Stimulated activated CD4-positive, alpha-beta T cell treated with anti-CD3 and anti-CD28 coated beads, Interleukin-4, amount 100 ng/mL, for 48 hours (primary cell): ENCODE data around the gene VDR.

Source experiments
- DNase-seq, 2 donors: peaks; one replicate each; pipeline ENCODE4 v3.0.0-alpha.2; 2020; ENCODE audit warnings: low read depth in 2 of 2

Gene VDR

DNA sequence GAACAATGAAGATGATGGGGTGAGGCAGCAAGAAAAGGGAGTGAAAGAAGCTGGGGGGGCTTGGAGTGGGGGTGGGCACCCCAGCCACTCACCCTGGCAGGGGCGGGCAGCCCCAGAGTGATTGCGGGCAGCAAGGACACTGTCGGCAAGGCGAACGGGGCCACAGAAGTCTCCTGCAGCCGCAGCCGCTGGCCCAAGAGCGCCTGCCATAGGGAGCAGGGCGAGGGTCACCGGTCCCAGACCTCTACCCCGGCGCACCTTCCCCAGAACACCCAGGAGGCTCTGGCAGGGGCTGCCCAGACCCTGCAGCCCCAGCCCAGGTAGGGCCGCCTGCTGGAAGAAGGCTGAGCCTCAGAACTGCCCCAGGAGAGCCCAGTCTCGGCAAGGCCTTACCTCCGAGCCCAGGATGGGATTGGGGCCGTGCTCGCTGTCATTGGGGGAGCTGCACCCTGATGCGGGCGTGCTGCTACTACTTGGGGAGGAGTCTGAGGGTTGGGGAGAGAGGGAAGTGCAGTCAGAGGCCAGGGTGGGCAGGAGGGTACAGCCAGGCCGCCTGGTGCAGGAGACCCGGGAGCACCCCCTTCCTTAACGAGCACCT, 108.9 kb downstream of the VDR start:
- no peak for DNase-seq

GRCh38 chr12:47795121-47795813, 109.5 kb downstream of the VDR start:
- no peak for DNase-seq

DNA sequence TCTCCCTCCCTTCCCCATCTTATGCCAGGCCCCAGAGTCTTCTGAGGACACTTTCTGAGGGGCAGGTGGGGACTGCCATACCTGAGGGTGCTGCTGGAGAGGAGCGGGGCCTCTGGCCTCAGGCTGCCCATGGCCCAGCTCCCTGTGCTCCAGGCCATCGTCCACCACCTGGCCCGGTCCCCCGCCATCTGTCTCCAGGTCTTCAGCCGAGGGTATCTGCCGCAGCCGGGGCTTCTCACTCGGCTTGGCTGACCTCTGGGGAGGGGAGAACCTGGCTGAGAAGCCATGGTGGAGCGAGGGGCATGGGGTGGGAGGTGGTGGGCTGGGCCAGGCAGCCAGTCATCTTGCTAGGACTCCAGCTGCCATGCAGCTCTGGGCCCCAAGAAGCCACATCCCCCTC, 110.1 kb downstream of the VDR start:
- DNase-seq: no peak

DNA sequence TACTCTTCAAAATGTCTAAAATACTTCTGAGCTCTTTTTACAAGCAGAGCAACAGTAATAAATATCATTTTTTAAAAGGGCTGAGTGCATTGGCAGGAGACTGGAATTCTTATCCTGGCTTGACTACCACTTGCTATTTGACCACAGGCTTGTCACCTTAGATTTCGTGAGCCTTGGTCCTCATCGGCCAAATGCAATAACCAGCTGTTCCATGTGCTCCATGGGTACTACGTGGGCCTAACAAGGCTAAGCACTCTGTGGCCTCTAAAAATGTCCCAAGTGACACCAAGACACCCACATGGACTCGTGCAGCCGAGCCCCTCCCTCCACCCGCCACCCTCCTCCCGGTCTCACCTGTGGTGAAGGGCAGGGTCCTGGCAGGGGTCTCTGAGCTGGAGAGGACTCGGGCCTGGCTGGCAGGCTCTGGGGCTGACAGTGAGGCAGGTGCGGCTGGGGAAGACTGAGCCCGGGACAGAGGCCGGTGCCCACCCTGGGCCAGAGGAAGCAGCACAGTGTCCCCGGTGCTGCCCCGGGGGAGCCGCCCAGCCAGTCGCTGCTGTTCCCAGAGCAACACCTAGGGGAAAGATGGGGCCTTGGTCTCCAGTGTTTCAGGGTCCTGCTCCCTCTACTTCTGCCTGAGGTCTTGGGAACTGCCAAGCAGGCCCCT, 111.6 kb downstream of the VDR start:
- no peak for DNase-seq

DNA sequence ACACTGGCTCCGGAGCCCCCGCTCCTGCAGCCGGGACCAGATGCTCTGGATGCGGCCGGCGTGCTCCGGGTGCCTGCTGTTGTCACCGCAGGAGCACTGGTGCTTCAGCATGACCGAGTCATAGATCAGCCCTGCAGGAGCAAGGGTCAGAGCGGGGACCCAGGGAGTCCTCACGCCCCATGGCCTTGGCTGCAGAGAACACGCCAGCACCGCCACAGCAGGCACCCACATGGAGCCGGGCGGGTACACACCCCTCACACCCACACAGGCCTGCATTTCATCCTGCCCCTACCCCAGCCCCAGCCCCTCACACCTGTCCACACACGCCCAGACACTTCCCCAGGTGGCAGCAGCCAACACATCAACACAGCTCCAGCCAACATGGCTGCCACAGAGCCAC, 112.9 kb downstream of the VDR start:
- no peak for DNase-seq
